Measurements from ENCODE around the gene ALKBH4.
"Not testable (repeated sequence)": the region's sequence is repeated elsewhere in the genome, so short reads cannot be mapped to it uniquely, and the experiment has no call there.

Gene ALKBH4

GRCh38 chr7:102455596-102455995 is 9.1 kb downstream of the ALKBH4 start:
- DNase-seq (ENCODE audit: low read depth, low spot score) = no peak

GRCh38 chr7:102454932-102455331 is 9.7 kb downstream of the ALKBH4 start:
- DNase-seq (ENCODE audit: low read depth, low spot score) = not testable (repeated sequence)

DNA sequence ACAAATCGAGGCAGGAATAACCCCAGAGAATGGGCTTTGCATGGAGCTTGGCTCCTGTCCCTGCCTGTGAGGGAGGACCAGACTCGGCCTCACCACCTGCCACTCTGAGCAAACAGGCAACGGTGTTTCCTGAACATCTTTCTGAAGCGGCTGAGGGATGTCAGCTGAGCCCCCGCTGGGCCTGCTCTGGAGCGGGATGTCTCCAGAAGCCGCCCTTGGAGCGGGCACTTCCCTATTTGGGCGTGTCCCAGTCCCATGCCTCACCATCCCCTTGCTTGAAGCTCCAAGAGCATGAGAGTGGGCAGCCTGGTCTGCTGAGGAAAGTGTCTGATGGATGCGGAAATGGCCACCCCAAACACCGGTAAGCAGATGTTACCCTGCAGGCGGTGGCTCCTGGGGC is 10.2 kb downstream of the ALKBH4 start:
- DNase-seq (ENCODE audit: low read depth, low spot score) = no peak

DNA sequence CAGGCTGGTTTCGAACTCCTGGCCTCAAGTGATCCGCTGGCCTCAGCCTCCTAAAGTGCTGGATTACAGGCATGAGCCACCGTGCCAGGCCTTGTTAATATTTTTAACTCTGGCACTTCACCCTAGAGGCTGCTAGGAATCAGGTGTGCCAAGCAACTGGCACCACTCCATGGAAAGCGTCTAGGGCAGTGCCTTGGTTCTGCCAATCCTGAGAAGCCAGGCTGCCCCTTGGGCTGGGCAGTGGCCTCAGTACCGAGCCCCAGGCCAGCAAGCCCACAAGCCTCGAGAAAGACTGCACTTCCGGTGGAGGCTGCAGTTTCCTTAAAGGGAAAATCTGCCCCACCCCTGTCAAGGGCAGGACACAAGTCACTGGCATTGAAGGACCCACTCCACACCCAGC is 11.3 kb downstream of the ALKBH4 start:
- no peak for DNase-seq (ENCODE audit: low read depth, low spot score)

DNA sequence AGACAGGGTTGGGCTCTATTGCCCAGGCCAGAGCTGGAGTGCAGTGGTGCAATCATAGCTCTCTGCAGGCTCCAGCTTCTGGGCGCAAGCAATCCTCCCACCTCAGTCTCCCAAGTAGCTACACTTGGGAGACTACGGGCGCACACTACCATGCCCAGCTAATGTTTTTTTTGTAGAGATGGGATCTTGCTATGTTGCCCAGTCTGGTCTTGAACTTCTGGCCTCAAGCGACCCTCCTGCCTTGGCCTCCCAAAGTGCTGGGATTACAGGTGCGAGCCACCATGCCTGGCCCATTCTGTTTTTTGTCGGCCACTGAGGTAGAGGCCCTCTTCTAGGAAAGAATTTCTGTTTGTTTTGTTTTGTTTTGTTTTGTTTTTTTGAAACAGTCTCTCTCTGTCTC is 12.2 kb downstream of the ALKBH4 start:
- no peak for DNase-seq (ENCODE audit: low read depth, low spot score)

GRCh38 chr7:102451371-102452054 is 13.2 kb downstream of the ALKBH4 start:
- no peak for DNase-seq (ENCODE audit: low read depth, low spot score)

- no peak for DNase-seq (ENCODE audit: low read depth, low spot score)
These were observed 14.4 kb downstream of the ALKBH4 start for GRCh38 chr7:102450242-102450641.

GRCh38 chr7:102449136-102449535 is 15.5 kb downstream of the ALKBH4 start:
- no peak for DNase-seq (ENCODE audit: low read depth, low spot score)

- no peak for DNase-seq (ENCODE audit: low read depth, low spot score)
These were observed 17.4 kb downstream of the ALKBH4 start for GRCh38 chr7:102447311-102447710.

DNA sequence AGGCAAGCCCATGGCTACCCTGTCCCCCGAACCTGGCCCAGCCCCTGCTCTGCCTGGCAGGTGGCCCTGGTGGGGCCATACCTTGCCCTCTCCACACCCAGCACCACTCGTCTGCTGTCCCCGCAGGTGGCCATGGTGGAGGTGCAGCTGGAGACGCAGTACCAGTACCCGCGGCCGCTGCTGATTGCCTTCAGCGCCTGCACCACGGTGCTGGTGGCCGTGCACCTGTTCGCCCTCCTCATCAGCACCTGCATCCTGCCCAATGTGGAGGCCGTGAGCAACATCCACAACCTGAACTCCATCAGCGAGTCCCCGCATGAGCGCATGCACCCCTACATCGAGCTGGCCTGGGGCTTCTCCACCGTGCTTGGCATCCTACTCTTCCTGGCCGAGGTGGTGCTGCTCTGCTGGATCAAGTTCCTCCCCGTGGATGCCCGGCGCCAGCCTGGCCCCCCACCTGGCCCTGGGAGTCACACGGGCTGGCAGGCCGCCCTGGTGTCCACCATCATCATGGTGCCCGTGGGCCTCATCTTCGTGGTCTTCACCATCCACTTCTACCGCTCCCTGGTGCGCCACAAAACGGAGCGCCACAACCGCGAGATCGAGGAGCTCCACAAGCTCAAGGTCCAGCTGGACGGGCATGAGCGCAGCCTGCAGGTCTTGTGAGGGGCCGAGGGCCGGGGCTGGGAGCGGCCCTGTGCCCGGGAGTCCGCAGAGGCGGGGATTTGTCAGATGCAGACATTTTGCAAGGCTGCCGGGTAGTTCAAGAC is 18.1 kb downstream of the ALKBH4 start:
- DNase-seq (ENCODE audit: low read depth, low spot score) = no peak

- DNase-seq (ENCODE audit: low read depth, low spot score) = no peak
These were observed 19.0 kb downstream of the ALKBH4 start for GRCh38 chr7:102445674-102446071.

GRCh38 chr7:102444961-102445673 is 19.5 kb downstream of the ALKBH4 start:
- no peak for DNase-seq (ENCODE audit: low read depth, low spot score)

- no peak for DNase-seq (ENCODE audit: low read depth, low spot score)
These were observed 24.5 kb downstream of the ALKBH4 start for GRCh38 chr7:102439963-102440795.

DNA sequence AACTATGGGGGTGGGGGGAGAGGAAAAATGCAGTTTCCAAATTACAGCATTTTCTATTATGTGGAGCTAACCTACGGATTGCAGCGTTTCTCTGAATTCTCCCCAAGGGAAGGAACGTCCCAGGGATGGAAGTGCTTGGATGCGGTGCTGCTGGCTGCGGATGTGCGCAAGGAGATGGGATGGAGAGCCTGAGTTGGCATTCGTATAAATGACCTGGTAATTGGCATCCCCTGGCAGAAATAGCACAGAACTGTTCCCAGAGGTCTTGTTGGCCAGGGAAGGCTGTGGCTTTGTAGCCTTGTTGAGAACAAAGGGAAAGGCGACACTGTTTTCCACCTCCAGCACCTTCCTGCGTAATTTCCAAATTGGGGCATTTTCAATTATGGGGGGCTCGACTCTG is 28.5 kb downstream of the ALKBH4 start:
- no peak for DNase-seq (ENCODE audit: low read depth, low spot score)

- DNase-seq (ENCODE audit: low read depth, low spot score) = no peak
These were observed 30.6 kb downstream of the ALKBH4 start for GRCh38 chr7:102434039-102434486.

GRCh38 chr7:102433219-102434038 is 31.2 kb downstream of the ALKBH4 start, which contains the start of gene ORAI2:
Gene ORAI2, plus strand, starts transcription at chr7:102433575. Its CDS starts 5,382 bp downstream, at chr7:102438957.
- DNase-seq (ENCODE audit: low read depth, low spot score) = no peak

GRCh38 chr7:102432442-102433218 is 32.0 kb downstream of the ALKBH4 start:
- DNase-seq (ENCODE audit: low read depth, low spot score) = no peak

- no peak for DNase-seq (ENCODE audit: low read depth, low spot score)
These were observed 32.9 kb downstream of the ALKBH4 start for GRCh38 chr7:102431617-102432298.

All from brain pericyte (primary cell).